ENCODE measurements around the gene OR10V1.

Gene OR10V1

DNA sequence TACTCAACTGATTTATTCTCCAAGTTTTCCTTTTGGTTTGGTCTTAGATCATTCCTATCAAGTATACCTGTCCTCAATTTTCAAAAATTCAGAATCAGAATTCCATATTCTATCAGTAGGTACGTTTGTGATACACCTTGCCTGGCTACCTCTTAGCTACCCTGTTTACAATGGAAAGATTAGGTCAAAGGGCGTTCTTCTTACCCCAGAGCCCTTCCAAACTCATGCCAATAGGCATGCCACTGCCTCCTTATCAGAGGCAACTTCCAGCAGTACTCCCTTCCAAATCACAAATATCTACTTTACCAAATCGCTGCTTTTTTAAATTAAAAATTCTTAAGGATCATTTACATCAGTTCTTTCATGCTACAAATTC is 45.8 kb downstream of the OR10V1 start:
- DNase-seq = no peak

DNA sequence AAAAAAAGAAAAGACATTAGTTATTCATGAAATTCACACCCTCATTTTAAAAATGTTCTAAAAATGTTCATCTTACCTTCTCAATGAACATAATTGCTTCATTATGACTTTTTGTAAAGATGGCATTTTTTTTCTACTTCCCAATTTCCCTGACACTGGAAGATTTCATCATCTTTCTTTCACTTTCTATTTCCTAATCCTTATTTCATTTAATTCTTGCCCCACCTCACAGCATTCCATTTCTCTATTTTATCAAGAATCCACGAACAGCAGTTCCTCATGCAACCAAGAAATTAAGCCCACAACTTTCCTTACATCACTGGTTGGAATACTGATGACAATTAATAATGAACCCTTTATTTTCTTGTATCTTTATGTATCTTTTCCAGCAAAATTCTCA is 46.7 kb downstream of the OR10V1 start:
- DNase-seq = no peak
